ENCODE data around the gene PPIB. TPM values are rescaled to one million over a fixed set of nuclear protein-coding genes. Genes with fewer than 3 reads are reported as not detected.
"Not testable (repeated sequence)": the region's sequence is repeated elsewhere in the genome, so short reads cannot be mapped to it uniquely, and the experiment has no call there.

PPIB gene
- total RNA-seq, 1 donor from 2014 or later, result 425 TPM

DNA sequence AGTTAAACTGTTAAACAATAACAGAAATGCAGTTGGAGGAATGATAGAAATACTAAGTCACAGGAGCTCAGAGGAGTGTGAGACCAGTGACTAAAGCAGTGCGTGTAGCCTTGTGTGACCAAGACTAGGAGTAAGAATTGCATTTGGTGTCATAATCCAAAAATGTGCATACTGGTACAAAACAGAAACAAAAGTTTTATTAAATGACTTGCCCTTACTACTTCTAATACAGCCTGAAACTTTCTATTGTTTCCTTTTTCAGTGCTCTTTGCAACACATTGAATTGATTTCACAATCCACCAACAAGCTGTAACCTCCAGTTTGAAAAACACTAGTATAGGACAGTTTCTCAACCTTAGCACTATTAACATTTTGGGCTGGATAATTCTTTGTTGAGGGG is 49.9 kb downstream of the PPIB start:
- no peak for DNase-seq (ENCODE audit: low spot score in 2 of 2, unreplicated experiment in 2 of 2)
- H3K9me3 Mint-ChIP-seq, result no peaks in the 10 kb centered on the region
- H3K27ac Mint-ChIP-seq, result no peak overlapping the region
- H3K4me3 Mint-ChIP-seq, result no peak overlapping the region
- no peak for TF ChIP-seq CTCF (IDR thresholded peaks at IDR 0.05; ENCODE audit: unreplicated experiment)
- no peaks in the 10 kb centered on the region for H3K27me3 Mint-ChIP-seq (ENCODE audit: low read depth)
- peaks cover 14% of the 10 kb centered on the region for H3K36me3 Mint-ChIP-seq
- no peaks in the 10 kb centered on the region for H3K4me1 Mint-ChIP-seq

- Mint-ChIP-seq H3K27ac (no peak overlapping the region), H3K4me3 (no peak overlapping the region)
These were observed 50.6 kb downstream of the PPIB start for GRCh38 chr15:64112073-64112772.

GRCh38 chr15:64111679-64112050 is 51.2 kb downstream of the PPIB start:
- no peak overlapping the region for H3K27ac Mint-ChIP-seq
- no peaks in the 10 kb centered on the region for H3K27me3 Mint-ChIP-seq (ENCODE audit: low read depth)
- H3K4me1 Mint-ChIP-seq, result no peaks in the 10 kb centered on the region
- no peaks in the 10 kb centered on the region for H3K9me3 Mint-ChIP-seq
- H3K4me3 Mint-ChIP-seq, result no peak overlapping the region
- no peak for TF ChIP-seq CTCF (IDR thresholded peaks at IDR 0.05; ENCODE audit: unreplicated experiment)
- peaks cover 12% of the 10 kb centered on the region for H3K36me3 Mint-ChIP-seq
- no peak for DNase-seq (ENCODE audit: low spot score in 2 of 2, unreplicated experiment in 2 of 2)

More at GRCh38 chr15:64112073-64112772, 50.6 kb downstream of the PPIB start:
- TF ChIP-seq CTCF (IDR thresholded peaks at IDR 0.05; ENCODE audit: unreplicated experiment), result no peak
- Mint-ChIP-seq H3K9me3 (no peaks in the 10 kb centered on the region), H3K27me3 (ENCODE audit: low read depth) (no peaks in the 10 kb centered on the region), H3K4me1 (no peaks in the 10 kb centered on the region), H3K36me3 (peaks cover 12% of the 10 kb centered on the region)
- no peak for DNase-seq (ENCODE audit: low spot score in 2 of 2, unreplicated experiment in 2 of 2)

- peaks cover 12% of the 10 kb centered on the region for H3K36me3 Mint-ChIP-seq
- DNase-seq (ENCODE audit: low spot score in 2 of 2, unreplicated experiment in 2 of 2), result no peak
- no peaks in the 10 kb centered on the region for H3K4me1 Mint-ChIP-seq
- no peak overlapping the region for H3K4me3 Mint-ChIP-seq
- H3K27me3 Mint-ChIP-seq (ENCODE audit: low read depth), result no peaks in the 10 kb centered on the region
- no peak for TF ChIP-seq CTCF (IDR thresholded peaks at IDR 0.05; ENCODE audit: unreplicated experiment)
- no peaks in the 10 kb centered on the region for H3K9me3 Mint-ChIP-seq
- no peak overlapping the region for H3K27ac Mint-ChIP-seq
These were observed 51.7 kb downstream of the PPIB start for GRCh38 chr15:64110950-64111678.

GRCh38 chr15:64110108-64110701 is 52.6 kb downstream of the PPIB start:
- H3K27me3 Mint-ChIP-seq (ENCODE audit: low read depth); H3K9me3 Mint-ChIP-seq; H3K27ac Mint-ChIP-seq; H3K4me3 Mint-ChIP-seq; H3K4me1 Mint-ChIP-seq; DNase-seq (ENCODE audit: low spot score in 2 of 2, unreplicated experiment in 2 of 2): not testable (repeated sequence)
- peaks cover 12% of the 10 kb centered on the region for H3K36me3 Mint-ChIP-seq

DNA sequence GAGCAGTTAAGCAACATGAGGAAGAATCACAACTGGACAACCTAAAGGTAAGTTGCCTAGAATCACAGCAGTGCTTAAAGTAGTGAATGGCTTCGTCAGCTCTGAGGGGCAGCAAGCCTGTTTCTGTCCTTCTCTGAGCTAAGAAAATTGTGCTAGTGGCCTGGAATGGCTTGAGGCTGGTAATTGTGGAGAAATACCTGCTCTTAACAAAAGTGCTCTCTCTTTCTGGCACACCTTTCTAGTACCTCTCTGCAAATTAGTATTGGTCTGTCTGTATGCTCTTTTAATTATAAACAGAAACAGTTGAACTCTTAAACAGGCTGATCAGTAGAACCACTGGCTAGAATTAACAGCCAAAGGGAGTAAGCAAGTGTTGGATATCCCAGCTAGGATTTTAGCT is 55.5 kb downstream of the PPIB start:
- TF ChIP-seq CTCF (IDR thresholded peaks at IDR 0.05; ENCODE audit: unreplicated experiment), result no peak
- peaks cover 2% of the 10 kb centered on the region for H3K9me3 Mint-ChIP-seq

More for the DNA sequence above, 55.5 kb downstream of the PPIB start:
- Mint-ChIP-seq H3K36me3 (peaks cover 2% of the 10 kb centered on the region), H3K4me1 (no peaks in the 10 kb centered on the region), H3K4me3 (no peak overlapping the region), H3K27me3 (ENCODE audit: low read depth) (no peaks in the 10 kb centered on the region), H3K27ac (no peak overlapping the region)
- DNase-seq (ENCODE audit: low spot score in 2 of 2, unreplicated experiment in 2 of 2), result no peak

Measured in mesothelial cell of epicardium (in vitro differentiated cells).